ENCODE data around the gene ENOX1. TPM values are rescaled to one million over a fixed set of nuclear protein-coding genes. Genes with fewer than 3 reads are reported as not detected.
"Not testable (repeated sequence)": the region's sequence is repeated elsewhere in the genome, so short reads cannot be mapped to it uniquely, and the experiment has no call there.

The ENOX1 gene
- polyA plus RNA-seq, 2 of the 4 experiments (the other 2 are of a cell fraction), result 0.28 to 0.41 TPM

- TF ChIP-seq ATOH8 (CRISPR knock-in tag; IDR thresholded peaks at IDR 0.05; ENCODE audit: low read depth) (no peak), ZFP36 (IDR thresholded peaks at IDR 0.05; ENCODE audit: borderline replicate concordance, partially characterized antibody) (no peak), FOSL2 (IDR thresholded peaks at IDR 0.05) (no peak), FOSL2 (CRISPR knock-in tag; IDR thresholded peaks at IDR 0.05) (no peak), RCOR1 (IDR thresholded peaks at IDR 0.05; ENCODE audit: low read depth, low read length) (no peak)
- TF ChIP-seq, protein P1, sequence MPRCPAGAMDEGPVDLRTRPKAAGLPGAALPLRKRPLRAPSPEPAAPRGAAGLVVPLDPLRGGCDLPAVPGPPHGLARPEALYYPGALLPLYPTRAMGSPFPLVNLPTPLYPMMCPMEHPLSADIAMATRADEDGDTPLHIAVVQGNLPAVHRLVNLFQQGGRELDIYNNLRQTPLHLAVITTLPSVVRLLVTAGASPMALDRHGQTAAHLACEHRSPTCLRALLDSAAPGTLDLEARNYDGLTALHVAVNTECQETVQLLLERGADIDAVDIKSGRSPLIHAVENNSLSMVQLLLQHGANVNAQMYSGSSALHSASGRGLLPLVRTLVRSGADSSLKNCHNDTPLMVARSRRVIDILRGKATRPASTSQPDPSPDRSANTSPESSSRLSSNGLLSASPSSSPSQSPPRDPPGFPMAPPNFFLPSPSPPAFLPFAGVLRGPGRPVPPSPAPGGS (IDR thresholded peaks at IDR 0.05), result no peak
These were observed 361.5 kb downstream of the ENOX1 start (continued) for GRCh38 chr13:43425234-43425633.

DNA sequence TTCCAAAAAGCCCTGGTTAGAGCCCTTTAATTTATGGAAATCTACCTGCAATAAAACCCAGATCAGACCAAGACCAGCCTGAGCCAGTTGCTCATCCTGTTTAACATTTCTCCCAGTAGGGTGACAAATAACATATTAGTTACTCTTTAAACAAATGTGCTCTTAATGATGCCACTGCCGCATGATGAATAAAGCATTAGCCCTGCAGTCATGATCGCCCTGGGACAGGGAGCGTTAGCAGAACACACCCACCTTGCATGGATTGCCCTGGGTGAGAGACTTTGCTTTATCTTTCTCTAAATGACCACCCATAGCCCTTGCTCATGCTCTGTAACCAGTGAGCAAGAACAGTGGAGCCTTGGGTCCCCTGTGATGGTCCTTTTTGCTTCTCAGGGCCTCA lies 362.4 kb downstream of the ENOX1 start:
- CTCF ChIA-PET, result no interaction called here
- no peak overlapping the region for H3K27ac ChIP-seq
- H3K4me2 ChIP-seq, result no peak overlapping the region
- no peak for TF ChIP-seq GATA3 (IDR thresholded peaks at IDR 0.05; ENCODE audit: borderline replicate concordance)
- no peak for TF ChIP-seq E2F6 (IDR thresholded peaks at IDR 0.05; ENCODE audit: borderline replicate concordance, low read depth)
- TF ChIP-seq HOXA7 (CRISPR knock-in tag; IDR thresholded peaks at IDR 0.05), result no peak
- TF ChIP-seq POLR2AphosphoS2 (conservative IDR thresholded peaks at IDR 0.05; ENCODE audit: low read length), result no peak
- TF ChIP-seq POLR2A (IDR thresholded peaks at IDR 0.05; ENCODE audit: low read length), result no peak
- H3K4me1 ChIP-seq, result no peaks in the 10 kb centered on the region
- DNase-seq (ENCODE audit: low read depth in 1 of 2, low spot score in 1 of 2), result no peak
- no peak for ATAC-seq
- no peak for FAIRE-seq
- POLR2A ChIA-PET, result no interaction called here
- 56% methylated on average over 3 of the region's 3 CpGs for WGBS (ENCODE audit: missing lambda C conversion rate)
- no peak overlapping the region for H3K4me3 ChIP-seq
- no peaks in the 10 kb centered on the region for H3K9me3 ChIP-seq

- FAIRE-seq (no peak), ATAC-seq (no peak), DNase-seq (ENCODE audit: low read depth in 1 of 2, low spot score in 1 of 2) (no peak)
- TF ChIP-seq E2F6 (IDR thresholded peaks at IDR 0.05; ENCODE audit: borderline replicate concordance, low read depth) (no peak), MAFK (IDR thresholded peaks at IDR 0.05; ENCODE audit: partially characterized antibody) (no peak), JUN (IDR thresholded peaks at IDR 0.05) (no peak), ZSCAN20 (CRISPR knock-in tag; IDR thresholded peaks at IDR 0.05) (no peak), HOXB13 (CRISPR knock-in tag; IDR thresholded peaks at IDR 0.05; ENCODE audit: low read depth) (no peak), MYC (IDR thresholded peaks at IDR 0.05; ENCODE audit: borderline replicate concordance, low read length) (no peak), HDAC2 (IDR thresholded peaks at IDR 0.05) (no peak)
- Histone ChIP-seq H3K27ac (no peak overlapping the region), H3K4me2 (no peak overlapping the region), H3K9me3 (no peaks in the 10 kb centered on the region), H3K4me1 (no peaks in the 10 kb centered on the region), H3K4me3 (no peak overlapping the region)
- CTCF ChIA-PET, result no interaction called here
- POLR2A ChIA-PET, result no interaction called here
These were observed 364.7 kb downstream of the ENOX1 start for GRCh38 chr13:43422116-43422515.

GRCh38 chr13:43416842-43417241 lies 369.9 kb downstream of the ENOX1 start:
- POLR2A ChIA-PET; H3K4me2 ChIP-seq; H3K4me1 ChIP-seq; FAIRE-seq; DNase-seq (ENCODE audit: low read depth in 1 of 2, low spot score in 1 of 2); ATAC-seq; H3K4me3 ChIP-seq; H3K27ac ChIP-seq; H3K9me3 ChIP-seq: not testable (repeated sequence)
- WGBS (ENCODE audit: missing lambda C conversion rate), result 86% methylated on average over 18 of the region's 22 CpGs
- CTCF ChIA-PET, result interaction anchor here (1.6 kb wide), 1 partner anchor 43 kb away, joined by 3 read pairs; no protein-coding TSS in a partner anchor

GRCh38 chr13:43416408-43416807 lies 370.4 kb downstream of the ENOX1 start:
- H3K4me2 ChIP-seq; H3K4me3 ChIP-seq; ATAC-seq; DNase-seq (ENCODE audit: low read depth in 1 of 2, low spot score in 1 of 2); H3K4me1 ChIP-seq; POLR2A ChIA-PET; CTCF ChIA-PET; H3K27ac ChIP-seq; H3K9me3 ChIP-seq; FAIRE-seq: not testable (repeated sequence)
- no CpG with 5 or more reads among the region's 21 CpGs for WGBS (ENCODE audit: missing lambda C conversion rate)

GRCh38 chr13:43415903-43416391 lies 370.8 kb downstream of the ENOX1 start:
- CTCF ChIA-PET; H3K9me3 ChIP-seq; DNase-seq (ENCODE audit: low read depth in 1 of 2, low spot score in 1 of 2); H3K27ac ChIP-seq; H3K4me1 ChIP-seq; POLR2A ChIA-PET; H3K4me3 ChIP-seq; FAIRE-seq; ATAC-seq; H3K4me2 ChIP-seq: not testable (repeated sequence)
- no CpG with 5 or more reads among the region's 33 CpGs for WGBS (ENCODE audit: missing lambda C conversion rate)
